GM12878 (cell line): ENCODE data around the gene TVP23C. TPM values are rescaled to one million over a fixed set of nuclear protein-coding genes. Genes with fewer than 3 reads are reported as not detected.

Experiments
- ATAC-seq: fragments of 200-7000 bp; cut with Tn5 transposase; 3 replicates; pipeline ENCODE4 v1.9.1; 2020; ENCODE audit warnings: mild to moderate bottlenecking, moderate library complexity
- BruUV-seq: library from RNA; stranded (reverse); fragments of 400-500 nt; replicated peaks from 2 replicates; lab custom pipeline; 2021; lab: Mats Ljungman, UMichigan
- CTCF ChIA-PET: fragments of 300-600 bp; sonication (Branson Sonifier 250); formaldehyde crosslinking; extraction: SDS; loops from one replicate; lab custom pipeline; 2021; ENCODE audit warnings: inconsistent platforms; lab: Yijun Ruan, JAX
- POLR2A ChIA-PET: fragments of 350-600 bp; formaldehyde crosslinking; extraction: SDS; loops from one replicate; lab custom pipeline; 2021; ENCODE audit warnings: inconsistent platforms; lab: Charles Lee
- RAD21 ChIA-PET: fragments of 300-600 bp; sonication (Branson Sonifier 250); formaldehyde crosslinking; loops from one replicate; lab custom pipeline; 2023; ENCODE audit warnings: antibody characterized with exemption; ENCODE audit not compliant: unreplicated experiment; lab: Charles Lee
- SMC1A ChIA-PET: fragments of 300-600 bp; sonication (Branson Sonifier 250); formaldehyde crosslinking; loops from one replicate; lab custom pipeline; 2023; ENCODE audit not compliant: unreplicated experiment, uncharacterized antibody; lab: Charles Lee
- DNase-seq: peaks from one replicate; pipeline ENCODE4 v3.0.0-alpha.2; 2011; ENCODE audit warnings: low read depth, low spot score
- FAIRE-seq: peaks from 3 replicates; lab custom pipeline; 2011; peaks lifted over from hg19 to GRCh38; lab: Jason Lieb, UNC
- H2AFZ ChIP-seq: 2 replicates; pipeline ENCODE4 v1.6.0; 2011; ENCODE audit warnings: low read depth, low read length, control low read depth; ENCODE audit not compliant: control insufficient read depth
- H3K27ac ChIP-seq: 2 replicates; pipeline ENCODE4 v1.5.1; 2011; ENCODE audit warnings: control low read depth; ENCODE audit not compliant: control insufficient read depth, insufficient read depth
- H3K27me3 ChIP-seq, 2 experiments: replicated peaks in 1 of 2; 2 replicates each; pipeline versions ENCODE4 v1.6.0 to v1.6.1; 2011; ENCODE audit warnings: low read length in 1 of 2; ENCODE audit not compliant: control insufficient read depth in 2 of 2, insufficient read depth in 2 of 2
- H3K36me3 ChIP-seq, 2 experiments: 2 replicates each; pipeline ENCODE4 v1.5.1; 2011; ENCODE audit warnings: low read length in 1 of 2; ENCODE audit not compliant: control insufficient read depth in 2 of 2, insufficient read depth in 2 of 2
- H3K4me1 ChIP-seq: 2 replicates; pipeline ENCODE4 v1.6.1; 2011; ENCODE audit warnings: mild to moderate bottlenecking, low read length, moderate library complexity, mixed read lengths; ENCODE audit not compliant: control insufficient read depth, insufficient read depth
- H3K4me2 ChIP-seq: 2 replicates; pipeline ENCODE4 v1.6.0; 2011; ENCODE audit warnings: control low read depth; ENCODE audit not compliant: control insufficient read depth, insufficient read depth
- H3K4me3 ChIP-seq: fragments of 200-600 bp; sonication (generic); 2 replicates; pipeline ENCODE4 v1.5.1; 2016
- H3K79me2 ChIP-seq: 2 replicates; pipeline ENCODE4 v1.6.0; 2011; ENCODE audit warnings: low read length; ENCODE audit not compliant: control insufficient read depth, insufficient read depth
- H3K9ac ChIP-seq: 2 replicates; pipeline ENCODE4 v1.8.0; 2011; ENCODE audit warnings: low read length, control low read depth, mixed read lengths; ENCODE audit not compliant: control insufficient read depth, insufficient read depth
- H3K9me3 ChIP-seq: replicated peaks from 3 replicates; pipeline ENCODE4 v1.5.1; 2011; ENCODE audit warnings: mild to moderate bottlenecking, low read length; ENCODE audit not compliant: control insufficient read depth, insufficient read depth
- H4K20me1 ChIP-seq: 2 replicates; pipeline ENCODE4 v1.6.0; 2011; ENCODE audit not compliant: control insufficient read depth, insufficient read depth
- BRCA1 ChIP-seq: IDR thresholded peaks from 2 replicates; pipeline ENCODE4 v1.6.1; 2011; ENCODE audit warnings: low read depth, low read length, improper control_type of control experiment
- DPF2 ChIP-seq: fragments of 450-650 bp; IDR thresholded peaks from 2 replicates; pipeline ENCODE4 v1.6.1; 2017; ENCODE audit warnings: mild to moderate bottlenecking
- E2F8 ChIP-seq: fragments of 450-650 bp; IDR thresholded peaks from 2 replicates; pipeline ENCODE4 v1.6.1; 2018; ENCODE audit warnings: mild to moderate bottlenecking, low read depth, moderate library complexity; ENCODE audit not compliant: partially characterized antibody
- ETV6 ChIP-seq, 2 experiments: fragments of 450-650 bp in 1 of 2; IDR thresholded peaks in 1 of 2; conservative IDR thresholded peaks in 1 of 2; 2 replicates each; pipeline ENCODE4 v1.6.1; 2014; ENCODE audit warnings: antibody characterized with exemption in 1 of 2, borderline replicate concordance in 1 of 2, low read depth in 1 of 2, mild to moderate bottlenecking in 1 of 2, moderate library complexity in 1 of 2
- GABPA ChIP-seq: IDR thresholded peaks from 2 replicates; pipeline ENCODE4 v1.6.1; 2014; ENCODE audit warnings: antibody characterized with exemption, low read depth, mild to moderate bottlenecking, inconsistent platforms
- IKZF1 ChIP-seq: fragments of 450-650 bp; conservative IDR thresholded peaks from 2 replicates; pipeline ENCODE4 v1.6.1; 2017; ENCODE audit warnings: antibody characterized with exemption, mild to moderate bottlenecking
- MEF2A ChIP-seq: IDR thresholded peaks from 2 replicates; pipeline ENCODE4 v1.6.1; 2011; ENCODE audit warnings: low read depth, mild to moderate bottlenecking, low read length, moderate library complexity; ENCODE audit not compliant: insufficient read depth
- MLLT1 ChIP-seq: fragments of 450-650 bp; IDR thresholded peaks from 2 replicates; pipeline ENCODE4 v1.6.1; 2016; ENCODE audit warnings: mild to moderate bottlenecking
- NKRF ChIP-seq: fragments of 450-650 bp; conservative IDR thresholded peaks from 2 replicates; pipeline ENCODE4 v1.6.1; 2017; ENCODE audit warnings: mild to moderate bottlenecking, moderate library complexity
- PAX8 ChIP-seq: fragments of 450-650 bp; IDR thresholded peaks from 2 replicates; pipeline ENCODE4 v1.6.1; 2017; ENCODE audit warnings: mild to moderate bottlenecking, moderate library complexity
- RAD51 ChIP-seq: fragments of 450-650 bp; IDR thresholded peaks from 2 replicates; pipeline ENCODE4 v1.6.1; 2016; ENCODE audit warnings: moderate library complexity, mild to moderate bottlenecking, inconsistent platforms
- SUZ12 ChIP-seq: fragments of 200-600 bp; sonication (generic); IDR thresholded peaks from one replicate; pipeline ENCODE4 v1.6.1; 2018; ENCODE audit warnings: antibody characterized with exemption, mild to moderate bottlenecking; ENCODE audit not compliant: unreplicated experiment
- TAF1 ChIP-seq: IDR thresholded peaks from 2 replicates; pipeline ENCODE4 v1.6.1; 2011; ENCODE audit warnings: mild to moderate bottlenecking, low read depth, low read length, borderline replicate concordance
- TCF7 ChIP-seq: IDR thresholded peaks from 2 replicates; pipeline ENCODE4 v1.6.1; 2014; ENCODE audit warnings: antibody characterized with exemption, borderline replicate concordance
- ZBED1 ChIP-seq: IDR thresholded peaks from 2 replicates; pipeline ENCODE4 v1.6.1; 2016; ENCODE audit warnings: borderline replicate concordance
- ZNF687 ChIP-seq: fragments of 450-650 bp; IDR thresholded peaks from 2 replicates; pipeline ENCODE4 v1.6.1; 2017; ENCODE audit warnings: mild to moderate bottlenecking, moderate library complexity
- in situ Hi-C: fragments of 300-500 bp; cut with MboI; formaldehyde crosslinking; loops from 9 replicates; pipeline ENCODE4 v1.14.3; 2018; ENCODE audit warnings: mixed read lengths
- intact Hi-C: fragments of 100-400 bp; cut with micrococcal nuclease; formaldehyde crosslinking; loops from one replicate; pipeline ENCODE4 v1.14.2; 2022; ENCODE audit not compliant: unreplicated experiment
- polyA plus RNA-seq, 11 experiments: library from polyadenylated mRNA; depleted of rRNA in 4 of 11; unstranded in 6 of 11; stranded (reverse) in 5 of 11; fragments of >200 nt; fragmentation: Nextera tagmentation in 4 of 11; fragmentation: Illumina TruSeq in 1 of 11; extraction: Ambion mirVana in 4 of 11; extraction: Trizol in 1 of 11; gene quantifications; 1 replicate in 1 of 11; 2 replicates in 10 of 11; pipeline versions ENCODE4 v1.2.1 to v1.2.3, GENCODE V29; 2011 to 2016; ENCODE audit warnings: inconsistent platforms in 2 of 11, missing spikeins in 2 of 11, low read depth in 1 of 11
- total RNA-seq, 4 experiments: library from RNA; depleted of rRNA in 3 of 4; stranded (reverse); fragments of >200 nt in 3 of 4; fragmentation: Illumina TruSeq in 1 of 4; extraction: Trizol in 1 of 4; gene quantifications; 2 replicates each; pipeline versions ENCODE4 v1.2.1 to v1.2.3, GENCODE V29; 2013 to 2021

Gene TVP23C
- total and polyA plus RNA-seq, 10 of the 15 experiments (the other 5 are each of a cell fraction or from before 2014, with no cell fraction given): 0.42 to 5.0 (median 2.7) TPM

- FAIRE-seq (no peak), ATAC-seq (no peak), DNase-seq (no peak)
- ChIA-PET CTCF (interaction anchor here (2.2 kb wide), 1 partner anchor 23 kb away, joined by 6 read pairs; no protein-coding TSS in a partner anchor), RAD21 (no interaction called here), SMC1A (no interaction called here), POLR2A (no interaction called here)
- H3K36me3 ChIP-seq: no peaks in the 10 kb centered on the region
- H2AFZ ChIP-seq: no peak overlapping the region
- no TSS peak for BruUV-seq
- H3K9ac ChIP-seq: no peak overlapping the region
- H3K9me3 ChIP-seq: no peaks in the 10 kb centered on the region
- H3K79me2 ChIP-seq: no peaks in the 10 kb centered on the region
- intact Hi-C loops: no loop called here
- in situ Hi-C loops: no loop called here
- H4K20me1 ChIP-seq: no peaks in the 10 kb centered on the region
- H3K27me3 ChIP-seq: no peaks in the 10 kb centered on the region
- H3K4me2 ChIP-seq: no peak overlapping the region
- no peaks in the 10 kb centered on the region for H3K4me1 ChIP-seq
- no peak overlapping the region for H3K27ac ChIP-seq
- H3K4me3 ChIP-seq: no peak overlapping the region
- no peak for TF ChIP-seq DPF2
- TF ChIP-seq NKRF: no peak
- TF ChIP-seq PAX8: no peak
- TF ChIP-seq ZBED1: no peak
- no peak for TF ChIP-seq E2F8
- no peak for TF ChIP-seq RAD51
- TF ChIP-seq GABPA: no peak
- TF ChIP-seq TCF7: no peak
- no peak for TF ChIP-seq MEF2A
- no peak for TF ChIP-seq IKZF1
- no peak for TF ChIP-seq SUZ12
- TF ChIP-seq TAF1: no peak
- TF ChIP-seq BRCA1: no peak
- no peak for TF ChIP-seq MLLT1
- TF ChIP-seq ZNF687: no peak
- no peak for TF ChIP-seq ETV6 (conservative IDR thresholded peaks at IDR 0.05 in 1 of 2, IDR thresholded peaks at IDR 0.05 in 1 of 2; ENCODE audit: borderline replicate concordance in 1 of 2, low read depth in 1 of 2)
Measured at GRCh38 chr17:15479703-15480102, 83.6 kb downstream of the TVP23C start.
